ENCODE results near the gene ATF7IP2. TPM values are rescaled to one million over a fixed set of nuclear protein-coding genes. Genes with fewer than 3 reads are reported as not detected.

Gene ATF7IP2
- total RNA-seq, 1 experiment from 2014 or later = 22.8 TPM

DNA sequence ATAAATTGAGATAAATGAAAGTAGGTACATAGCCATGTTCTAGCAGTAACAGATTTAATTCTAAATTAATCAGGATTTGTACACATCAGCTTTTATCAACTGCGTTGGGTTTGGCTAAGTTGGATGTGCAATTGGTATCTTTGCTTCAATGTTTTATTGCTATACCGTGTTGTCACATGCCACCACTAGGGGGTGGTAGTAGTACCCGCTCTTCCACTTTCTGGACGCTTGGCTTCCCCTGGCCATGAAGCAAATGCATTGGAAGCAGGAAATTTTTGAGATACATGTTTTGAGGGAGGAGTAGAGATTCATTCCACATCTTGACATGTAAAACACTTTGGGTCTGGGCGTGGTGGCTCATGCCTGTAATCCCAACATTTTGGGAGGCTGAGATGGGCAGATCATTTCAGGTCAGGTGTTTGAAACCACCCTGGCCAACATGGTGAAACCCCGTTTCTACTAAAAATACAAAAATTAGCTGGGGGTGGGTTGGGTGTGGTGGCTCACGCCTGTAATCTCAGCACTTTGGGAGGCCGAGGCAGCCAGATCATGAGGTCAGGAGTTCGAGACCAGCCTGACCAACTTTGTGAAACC, 135.9 kb downstream of the ATF7IP2 start:
- Histone ChIP-seq H3K27me3 (ENCODE audit: control insufficient read depth, insufficient read depth, low read length) (no peaks in the 10 kb centered on the region), H3K4me3 (ENCODE audit: insufficient read depth, low read depth, low read length) (no peak overlapping the region), H3K36me3 (replicated peaks; ENCODE audit: control insufficient read depth, insufficient read depth, low read length) (no peaks in the 10 kb centered on the region)
- DNase-seq = peak; percentile 74

DNA sequence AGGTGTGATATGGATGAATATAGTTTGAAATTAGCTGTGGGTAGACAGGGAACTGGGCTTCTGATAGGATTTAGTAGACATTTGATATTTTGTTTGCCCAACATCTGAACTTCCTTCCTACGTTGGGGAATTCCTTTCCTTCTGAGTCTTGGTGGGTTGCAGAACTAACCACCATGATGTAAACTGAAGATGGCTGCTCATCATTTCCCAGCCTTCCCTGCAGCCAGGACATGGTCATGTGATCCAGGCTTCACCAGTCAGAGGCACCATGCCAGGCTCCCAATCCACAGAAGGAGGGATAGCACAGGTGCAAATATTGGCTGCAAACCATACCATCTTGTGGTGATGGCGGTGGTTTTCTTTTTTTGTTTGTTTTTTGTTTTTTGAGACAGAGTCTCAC, 137.1 kb downstream of the ATF7IP2 start:
- Histone ChIP-seq H3K4me3 (ENCODE audit: insufficient read depth, low read depth, low read length) (no peak overlapping the region), H3K27me3 (ENCODE audit: control insufficient read depth, insufficient read depth, low read length) (no peaks in the 10 kb centered on the region), H3K36me3 (replicated peaks; ENCODE audit: control insufficient read depth, insufficient read depth, low read length) (no peaks in the 10 kb centered on the region)
- no peak for DNase-seq

- H3K4me3 ChIP-seq (ENCODE audit: insufficient read depth, low read depth, low read length) = no peak overlapping the region
- no peaks in the 10 kb centered on the region for H3K27me3 ChIP-seq (ENCODE audit: control insufficient read depth, insufficient read depth, low read length)
- no peak for DNase-seq
- H3K36me3 ChIP-seq (replicated peaks; ENCODE audit: control insufficient read depth, insufficient read depth, low read length) = no peaks in the 10 kb centered on the region
Observed at GRCh38 chr16:10525214-10525825, 139.5 kb downstream of the ATF7IP2 start.

DNA sequence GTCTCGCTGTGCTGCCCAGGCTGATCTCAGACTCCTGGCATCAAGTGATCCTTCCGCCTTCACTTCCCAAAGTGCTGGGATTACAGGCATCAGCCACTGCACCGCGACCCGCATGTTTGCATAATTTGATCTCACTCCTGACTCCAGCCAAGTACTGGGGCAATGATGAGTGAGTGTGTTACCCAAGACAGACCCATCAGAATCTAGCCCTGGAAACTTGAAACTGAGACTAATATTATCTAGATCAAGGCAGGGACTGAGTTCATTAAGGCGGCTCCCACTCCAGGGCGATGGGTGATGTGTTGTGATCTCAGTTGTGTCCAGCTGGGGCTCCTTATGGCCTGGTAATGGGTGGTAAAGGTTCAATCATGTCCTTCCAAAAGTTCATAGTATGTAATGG, 141.1 kb downstream of the ATF7IP2 start:
- DNase-seq = no peak
- Histone ChIP-seq H3K27me3 (ENCODE audit: control insufficient read depth, insufficient read depth, low read length) (no peaks in the 10 kb centered on the region), H3K36me3 (replicated peaks; ENCODE audit: control insufficient read depth, insufficient read depth, low read length) (no peaks in the 10 kb centered on the region), H3K4me3 (ENCODE audit: insufficient read depth, low read depth, low read length) (no peak overlapping the region)

DNA sequence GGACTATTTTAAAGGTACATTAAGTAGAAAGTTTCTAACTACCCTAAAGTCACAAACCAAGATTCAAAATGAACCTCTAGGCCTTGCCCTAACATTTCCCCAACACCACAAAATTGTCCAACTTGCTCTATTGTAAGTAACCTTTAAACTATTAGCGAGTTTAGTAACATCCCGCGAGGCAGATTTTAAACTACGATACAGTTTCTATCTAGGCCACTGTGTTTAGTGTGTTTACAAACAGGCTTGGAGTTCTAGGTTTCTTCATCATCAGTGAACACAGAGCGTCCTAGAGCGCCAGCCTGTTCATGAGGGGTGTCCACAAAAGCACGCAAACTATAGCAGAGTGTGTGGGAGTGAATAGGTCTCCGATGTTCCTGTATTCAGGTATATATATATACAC, 142.8 kb downstream of the ATF7IP2 start:
- Histone ChIP-seq H3K27me3 (ENCODE audit: control insufficient read depth, insufficient read depth, low read length) (no peaks in the 10 kb centered on the region), H3K36me3 (replicated peaks; ENCODE audit: control insufficient read depth, insufficient read depth, low read length) (no peaks in the 10 kb centered on the region), H3K4me3 (ENCODE audit: insufficient read depth, low read depth, low read length) (no peak overlapping the region)
- no peak for DNase-seq

DNA sequence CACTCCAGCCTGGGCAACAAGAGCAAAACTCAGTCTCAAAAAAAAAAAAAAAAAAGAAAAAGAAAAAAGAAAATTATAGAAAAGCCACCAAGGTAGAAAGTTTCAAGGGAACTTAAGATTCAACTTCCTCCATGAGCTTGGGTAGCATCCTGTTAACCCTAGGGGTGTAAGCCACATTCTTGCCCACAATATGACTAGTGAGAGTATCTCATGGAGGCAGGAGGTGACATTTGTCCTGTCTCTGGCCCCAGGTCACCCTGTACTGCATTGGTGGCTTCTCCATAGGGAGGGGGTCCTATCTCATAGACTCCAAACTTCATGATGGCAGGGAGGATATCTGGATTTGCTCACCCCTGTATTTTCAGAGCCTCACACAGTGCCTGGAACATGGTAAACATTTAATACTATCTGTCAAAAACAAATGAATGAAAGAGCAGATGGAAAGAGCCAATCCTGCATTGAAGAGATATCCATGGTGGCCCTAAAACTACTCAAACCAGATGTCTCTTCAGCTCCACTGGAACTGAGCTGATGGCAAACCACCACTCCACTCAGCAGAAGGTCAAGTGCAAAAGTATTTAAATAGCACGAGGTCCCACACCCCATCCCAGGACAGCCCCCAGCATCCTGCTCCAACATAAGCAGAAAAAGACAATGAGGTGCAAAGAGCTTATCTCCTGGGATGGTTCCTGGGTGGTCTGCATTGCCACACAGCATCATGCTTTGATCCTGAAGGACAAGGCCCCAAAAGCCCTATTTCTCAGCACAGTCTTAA, 144.2 kb downstream of the ATF7IP2 start:
- Histone ChIP-seq H3K4me3 (ENCODE audit: insufficient read depth, low read depth, low read length) (no peak overlapping the region), H3K27me3 (ENCODE audit: control insufficient read depth, insufficient read depth, low read length) (no peaks in the 10 kb centered on the region), H3K36me3 (replicated peaks; ENCODE audit: control insufficient read depth, insufficient read depth, low read length) (no peaks in the 10 kb centered on the region)
- DNase-seq = no peak

DNA sequence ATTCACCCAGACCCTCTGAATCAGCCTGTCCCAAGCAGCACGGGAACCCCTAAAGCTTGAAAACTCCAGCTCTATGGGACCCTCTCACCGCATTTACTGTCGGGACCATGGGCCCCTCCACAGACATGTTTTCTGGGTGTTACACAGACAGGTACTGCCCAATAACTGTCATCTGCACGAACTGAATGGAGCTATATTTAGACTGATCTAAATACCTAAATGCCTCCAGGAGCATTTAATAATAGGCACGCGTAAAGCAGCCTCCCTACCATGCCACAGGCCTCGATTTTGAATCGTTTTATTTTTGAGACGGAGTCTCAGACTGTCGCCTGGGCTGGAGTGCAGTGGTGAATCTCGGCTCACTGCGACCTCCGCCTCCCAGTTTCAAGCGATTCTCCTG, 144.8 kb downstream of the ATF7IP2 start:
- Histone ChIP-seq H3K36me3 (replicated peaks; ENCODE audit: control insufficient read depth, insufficient read depth, low read length) (no peaks in the 10 kb centered on the region), H3K27me3 (ENCODE audit: control insufficient read depth, insufficient read depth, low read length) (no peaks in the 10 kb centered on the region), H3K4me3 (ENCODE audit: insufficient read depth, low read depth, low read length) (no peak overlapping the region)
- no peak for DNase-seq

- DNase-seq = no peak
- Histone ChIP-seq H3K4me3 (ENCODE audit: insufficient read depth, low read depth, low read length) (no peak overlapping the region), H3K36me3 (replicated peaks; ENCODE audit: control insufficient read depth, insufficient read depth, low read length) (no peaks in the 10 kb centered on the region), H3K27me3 (ENCODE audit: control insufficient read depth, insufficient read depth, low read length) (no peaks in the 10 kb centered on the region)
Observed at GRCh38 chr16:10531582-10531981, 145.7 kb downstream of the ATF7IP2 start.

Other genes with a start within 250 kb of the ATF7IP2 start
- gene GRIN2A, start 203.6 kb upstream of the ATF7IP2 start, total RNA-seq (2014; rRNA removed; shearing (Covaris generic)) = 0.52 and 1.3 TPM in 2 replicates
- gene EMP2, start 194.5 kb downstream of the ATF7IP2 start, total RNA-seq (2014; rRNA removed; shearing (Covaris generic)) = 7.1 and 8.1 TPM in 2 replicates